ENCODE results near the gene CFAP57. TPM values are rescaled to one million over a fixed set of nuclear protein-coding genes. Genes with fewer than 3 reads are reported as not detected.
"Not testable (repeated sequence)": the region's sequence is repeated elsewhere in the genome, so short reads cannot be mapped to it uniquely, and the experiment has no call there.

CFAP57 gene
- under 1 TPM; 0.36 to 0.76 TPM for total RNA-seq

DNA sequence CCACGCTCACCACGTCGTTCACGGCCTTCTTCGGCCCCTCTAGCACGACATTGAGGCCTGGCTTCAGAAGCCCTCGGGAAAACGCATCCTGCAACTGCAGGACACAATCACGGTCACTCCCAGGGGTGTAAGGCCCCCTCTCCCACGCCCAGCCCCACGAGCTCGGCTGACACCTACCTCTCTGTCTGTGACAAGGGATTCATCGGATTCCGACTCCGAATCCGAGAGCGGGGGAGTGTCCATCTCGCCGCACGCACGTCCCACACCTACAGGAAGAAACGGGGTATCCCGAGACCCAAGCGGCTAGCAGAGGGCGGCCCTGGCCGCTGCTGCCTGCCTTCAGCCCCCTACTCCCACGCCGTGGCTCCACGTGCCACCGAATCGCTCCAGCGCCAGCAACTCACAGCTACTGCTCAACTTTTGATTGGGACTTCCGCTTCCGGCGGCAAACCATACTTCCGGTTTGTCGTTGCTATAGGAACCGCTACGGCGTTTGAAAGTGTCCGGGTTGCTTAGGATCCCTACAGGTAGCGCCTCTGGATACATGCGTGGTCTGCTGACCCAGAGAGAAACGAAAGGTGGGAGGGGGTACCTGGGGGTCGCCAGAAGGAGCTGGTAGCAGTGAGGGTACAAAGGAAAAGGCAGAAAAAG, at the start of gene CFAP57, which contains the start of gene EBNA1BP2:
CFAP57 (plus strand) TSS at position 455 of the 651 bp plus-strand sequence. CDS start 424 bp downstream, outside the sequence.
EBNA1BP2 (minus strand) TSS at position 415 of the 651 bp plus-strand sequence; CDS start at position 243, 172 bp downstream.
- Mint-ChIP-seq H3K36me3 (ENCODE audit: insufficient read depth in 2 of 2) (peaks cover 0 to 22% of the 10 kb centered on the region in 2 donors), H3K27ac (peak within 1 kb of the TSS; percentile 93), H3K4me1 (ENCODE audit: low read depth) (peaks cover 28% of the 10 kb centered on the region), H3K27me3 (ENCODE audit: low read depth) (peaks cover 26% of the 10 kb centered on the region), H3K4me3 (peak within 1 kb of the TSS; percentile 95 to 99), H3K9me3 (no peaks in the 10 kb centered on the region)
- DNase-seq, result peak; percentile 89 to 92
- peak; percentile 93 for ATAC-seq (replicated peaks in 1 of 2)

DNA sequence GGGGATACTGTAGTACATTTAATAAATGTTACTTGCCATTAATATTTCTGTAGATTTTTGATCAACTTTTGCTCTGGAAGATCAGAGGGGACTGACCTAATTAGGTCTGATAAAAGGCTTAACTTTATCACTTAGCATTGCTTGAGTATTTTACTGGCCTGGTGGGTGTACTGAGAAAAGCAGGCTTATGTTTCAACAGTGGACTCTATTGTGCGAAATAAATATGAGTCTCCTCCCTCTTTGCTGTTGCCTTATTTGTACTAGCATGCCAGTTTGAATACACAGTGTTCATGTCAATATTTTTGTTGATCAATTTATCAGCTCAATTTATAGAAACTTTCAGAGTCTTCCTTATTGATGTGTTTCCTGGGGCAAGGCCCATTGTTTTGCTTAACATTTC, 49.1 kb upstream of the CFAP57 start:
- Mint-ChIP-seq H3K27me3 (ENCODE audit: low read depth) (peaks cover 30% of the 10 kb centered on the region), H3K36me3 (ENCODE audit: insufficient read depth in 2 of 2) (peaks cover 0 to 2% of the 10 kb centered on the region in 2 donors), H3K27ac (no peak overlapping the region), H3K4me1 (ENCODE audit: low read depth) (no peaks in the 10 kb centered on the region), H3K4me3 (no peak overlapping the region), H3K9me3 (peaks cover 0 to 1% of the 10 kb centered on the region in 2 donors)
- ATAC-seq (replicated peaks in 1 of 2) (no peak), DNase-seq (no peak)

DNA sequence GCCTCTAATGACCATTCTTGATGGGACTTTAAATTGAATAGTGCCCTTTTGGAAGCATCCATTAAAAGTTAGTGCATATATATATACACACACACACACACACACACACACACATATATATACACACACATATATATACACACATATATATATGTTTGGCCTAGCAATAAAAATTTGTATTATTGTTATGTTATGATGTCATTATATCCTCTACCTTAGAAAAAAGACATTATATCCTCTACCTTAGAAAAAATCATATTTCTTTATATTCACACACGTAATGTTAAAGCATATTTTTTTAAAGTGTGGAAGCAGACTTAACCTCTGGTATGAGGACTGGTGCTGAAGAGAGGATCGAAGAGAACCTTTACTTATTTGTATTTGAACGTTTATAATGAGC, 43.3 kb upstream of the CFAP57 start:
- Mint-ChIP-seq H3K4me1 (ENCODE audit: low read depth) (no peaks in the 10 kb centered on the region), H3K27ac (no peak overlapping the region), H3K4me3 (no peak overlapping the region), H3K36me3 (ENCODE audit: insufficient read depth in 2 of 2) (no peaks in the 10 kb centered on the region), H3K9me3 (no peaks in the 10 kb centered on the region), H3K27me3 (ENCODE audit: low read depth) (peaks cover 32% of the 10 kb centered on the region)
- ATAC-seq (replicated peaks in 1 of 2) (no peak), DNase-seq (no peak)

DNA sequence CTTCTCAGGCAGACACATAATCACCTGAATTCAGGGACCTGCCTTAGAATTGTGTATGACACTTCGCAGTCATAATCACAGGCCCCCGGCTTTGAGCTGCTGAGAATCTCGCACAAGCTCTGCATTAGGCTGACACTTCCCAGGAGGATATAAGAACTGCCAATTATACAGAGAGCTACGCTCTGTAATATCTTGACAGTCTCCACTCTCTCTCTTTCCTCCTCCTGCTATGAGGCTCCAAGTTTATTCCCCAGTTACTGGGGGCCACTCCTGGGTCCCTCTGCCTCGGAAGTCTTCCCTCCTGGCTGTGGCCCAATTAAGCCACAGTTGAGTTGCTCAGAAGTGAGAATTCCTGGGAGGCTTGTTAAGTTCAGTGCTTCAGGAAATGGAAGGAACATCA, 42.7 kb upstream of the CFAP57 start:
- peaks cover 32% of the 10 kb centered on the region for H3K27me3 Mint-ChIP-seq (ENCODE audit: low read depth)
- H3K36me3 Mint-ChIP-seq (ENCODE audit: insufficient read depth in 2 of 2), result no peaks in the 10 kb centered on the region
- H3K4me3 Mint-ChIP-seq, result no peak overlapping the region
- H3K4me1 Mint-ChIP-seq (ENCODE audit: low read depth), result no peaks in the 10 kb centered on the region
- H3K9me3 Mint-ChIP-seq, result no peaks in the 10 kb centered on the region
- DNase-seq (no peak), ATAC-seq (replicated peaks in 1 of 2) (no peak)
- no peak overlapping the region for H3K27ac Mint-ChIP-seq

DNA sequence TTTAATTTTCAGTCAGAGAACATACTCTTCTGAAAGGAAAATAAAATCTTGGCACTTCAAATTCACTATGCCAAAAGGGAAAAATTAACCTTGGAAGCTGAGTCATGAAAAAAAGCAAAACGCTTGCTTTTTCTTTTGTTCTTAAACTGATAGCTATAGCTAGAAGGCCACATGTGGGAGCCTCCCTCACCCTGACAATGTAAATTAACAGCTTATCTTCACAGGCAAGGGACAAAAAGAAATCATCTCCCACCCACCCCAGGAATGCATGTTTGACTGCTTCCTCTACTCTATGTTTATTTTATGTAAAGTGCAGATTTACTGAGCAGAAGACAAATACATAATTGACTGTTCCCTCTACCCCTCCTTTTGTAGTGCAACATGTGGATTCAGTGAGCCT, 38.1 kb upstream of the CFAP57 start:
- no peak for ATAC-seq (replicated peaks in 1 of 2)
- no peaks in the 10 kb centered on the region for H3K4me1 Mint-ChIP-seq (ENCODE audit: low read depth)
- H3K36me3 Mint-ChIP-seq (ENCODE audit: insufficient read depth in 2 of 2), result no peaks in the 10 kb centered on the region

DNA sequence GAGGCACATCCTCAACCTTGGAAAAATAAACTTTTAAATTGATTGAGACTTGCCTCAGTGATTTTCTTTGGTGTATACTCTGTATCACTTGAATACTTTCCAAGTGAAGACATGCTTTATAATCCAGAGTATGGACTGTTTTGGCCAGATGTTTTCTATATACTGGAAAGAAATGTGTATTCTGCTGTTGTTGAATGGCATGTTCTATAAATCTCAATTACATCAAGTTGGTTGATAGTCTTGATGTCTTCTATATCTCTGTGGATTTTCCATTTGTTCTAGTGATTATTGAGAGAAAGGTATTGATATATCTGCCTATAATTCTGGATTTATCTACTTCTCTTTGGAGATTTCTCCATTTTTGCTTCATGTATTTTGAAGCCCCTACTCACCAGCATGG, 37.5 kb upstream of the CFAP57 start:
- H3K9me3 Mint-ChIP-seq, result peaks cover 2 to 4% of the 10 kb centered on the region in 2 donors
- H3K4me1 Mint-ChIP-seq (ENCODE audit: low read depth), result no peaks in the 10 kb centered on the region
- no peak overlapping the region for H3K4me3 Mint-ChIP-seq
- ATAC-seq (replicated peaks in 1 of 2), result no peak
- DNase-seq, result no peak
- H3K27me3 Mint-ChIP-seq (ENCODE audit: low read depth), result peaks cover 26% of the 10 kb centered on the region
- H3K27ac Mint-ChIP-seq, result no peak overlapping the region
- peaks cover 0 to 3% of the 10 kb centered on the region in 2 donors for H3K36me3 Mint-ChIP-seq (ENCODE audit: insufficient read depth in 2 of 2)

More for the DNA sequence above, 38.1 kb upstream of the CFAP57 start:
- H3K27ac Mint-ChIP-seq, result no peak overlapping the region
- H3K9me3 Mint-ChIP-seq, result peaks cover 0 to 1% of the 10 kb centered on the region in 2 donors
- no peak for DNase-seq
- no peak overlapping the region for H3K4me3 Mint-ChIP-seq
- H3K27me3 Mint-ChIP-seq (ENCODE audit: low read depth), result peaks cover 27% of the 10 kb centered on the region

DNA sequence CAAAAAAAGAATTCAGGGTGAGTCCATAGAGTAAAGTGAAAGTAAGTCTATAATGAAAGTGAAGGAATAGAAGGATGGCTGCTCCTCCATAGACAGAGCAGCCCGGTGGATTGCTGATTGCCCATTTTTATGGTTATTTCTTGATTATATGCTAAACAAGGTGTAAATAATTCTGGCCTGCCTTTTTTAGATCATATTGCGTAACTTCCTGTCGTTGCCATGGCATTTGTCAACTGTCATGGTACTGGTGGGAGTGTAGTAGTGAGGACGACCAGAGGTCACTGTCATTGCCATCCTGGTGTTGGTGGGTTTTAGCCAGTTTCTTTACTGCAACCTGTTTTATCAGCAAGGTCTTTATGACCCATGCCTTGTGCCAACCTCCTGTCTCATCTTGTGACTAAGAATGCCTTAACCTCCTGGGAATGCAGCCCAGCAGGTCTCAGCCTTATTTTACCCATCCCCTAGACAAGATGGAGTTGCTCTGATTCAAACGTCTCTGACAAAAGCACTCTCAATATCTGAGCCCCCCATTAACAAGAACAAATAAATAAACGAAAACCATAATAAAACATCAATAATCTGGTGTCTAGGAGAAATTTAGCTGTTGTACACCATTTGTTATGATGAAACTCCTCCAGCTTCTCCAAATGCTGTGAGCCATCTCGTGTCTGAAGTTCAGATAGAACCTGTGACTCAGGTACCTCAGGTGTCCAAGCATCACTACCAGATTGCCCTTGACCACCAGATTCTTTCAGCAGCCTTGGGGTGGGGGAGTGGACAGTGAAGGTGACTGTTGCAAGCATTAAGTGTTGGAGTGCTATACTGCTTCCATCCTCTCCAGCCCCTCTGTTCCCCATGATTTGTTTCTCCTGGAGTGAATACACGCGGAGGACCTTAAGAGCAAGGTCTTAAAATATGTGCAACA, 36.0 kb upstream of the CFAP57 start:
- Mint-ChIP-seq H3K9me3 (peaks cover 2 to 5% of the 10 kb centered on the region in 2 donors), H3K27me3 (ENCODE audit: low read depth) (peaks cover 20% of the 10 kb centered on the region), H3K36me3 (ENCODE audit: insufficient read depth in 2 of 2) (peaks cover 0 to 4% of the 10 kb centered on the region in 2 donors), H3K4me3 (no peak overlapping the region), H3K4me1 (ENCODE audit: low read depth) (no peaks in the 10 kb centered on the region), H3K27ac (no peak overlapping the region)
- ATAC-seq (replicated peaks in 1 of 2) (no peak), DNase-seq (no peak)

DNA sequence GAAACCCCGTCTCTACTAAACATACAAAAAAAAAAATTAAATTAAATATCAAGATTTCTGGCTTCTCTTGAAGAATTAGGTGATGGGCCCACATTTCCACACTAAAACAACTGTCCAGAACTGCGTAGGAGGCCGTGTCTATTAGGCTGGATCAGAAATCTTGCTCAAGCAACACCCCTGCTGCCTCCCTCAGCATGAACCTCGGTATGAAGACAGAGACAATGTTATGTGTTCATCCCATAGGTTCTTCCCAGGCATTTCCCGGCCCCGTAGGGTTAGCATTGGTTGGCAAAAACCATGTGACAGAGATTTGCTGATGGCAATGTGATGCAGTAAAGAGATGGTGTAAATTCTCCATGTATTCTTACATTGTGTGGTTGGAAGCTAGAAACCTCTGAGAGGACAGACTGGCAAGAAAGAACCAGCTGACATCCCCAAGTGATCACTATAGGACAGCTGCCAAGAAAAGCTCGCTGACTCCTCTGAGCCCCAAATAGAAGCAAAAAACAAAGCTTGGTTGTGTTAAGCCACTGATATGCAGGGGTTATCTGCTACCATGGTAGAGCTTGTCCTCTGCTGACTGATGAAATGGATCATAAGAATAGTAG, 34.6 kb upstream of the CFAP57 start:
- Mint-ChIP-seq H3K27ac (no peak overlapping the region), H3K9me3 (peaks cover 2 to 5% of the 10 kb centered on the region in 2 donors), H3K4me1 (ENCODE audit: low read depth) (no peaks in the 10 kb centered on the region), H3K36me3 (ENCODE audit: insufficient read depth in 2 of 2) (peaks cover 0 to 4% of the 10 kb centered on the region in 2 donors), H3K27me3 (ENCODE audit: low read depth) (peaks cover 8% of the 10 kb centered on the region), H3K4me3 (no peak overlapping the region)
- ATAC-seq (replicated peaks in 1 of 2), result no peak
- DNase-seq, result no peak

DNA sequence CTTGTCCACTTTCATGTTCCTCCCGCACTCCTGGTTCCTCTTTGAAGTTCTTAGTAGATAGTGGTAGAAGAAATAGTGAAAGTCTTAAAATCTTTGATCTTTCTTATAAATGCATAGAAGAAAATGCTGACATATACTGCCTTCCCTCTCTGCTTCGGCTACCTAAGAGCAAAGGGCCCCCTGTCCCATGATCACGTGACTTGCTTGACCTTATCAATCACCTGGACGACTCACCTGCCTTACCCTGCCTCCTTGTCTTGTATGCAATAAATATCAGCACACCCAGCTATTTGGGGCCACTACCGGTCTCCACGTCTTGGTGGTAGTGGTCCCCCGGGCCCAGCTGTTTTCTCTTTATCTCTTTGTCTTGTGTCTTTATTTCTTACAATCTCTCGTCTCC, 32.8 kb upstream of the CFAP57 start:
- not testable (repeated sequence) for DNase-seq; H3K36me3 Mint-ChIP-seq (ENCODE audit: insufficient read depth in 2 of 2); H3K4me3 Mint-ChIP-seq; H3K27ac Mint-ChIP-seq; H3K4me1 Mint-ChIP-seq (ENCODE audit: low read depth); H3K9me3 Mint-ChIP-seq; ATAC-seq (replicated peaks in 1 of 2)
- peaks cover 21% of the 10 kb centered on the region for H3K27me3 Mint-ChIP-seq (ENCODE audit: low read depth)

DNA sequence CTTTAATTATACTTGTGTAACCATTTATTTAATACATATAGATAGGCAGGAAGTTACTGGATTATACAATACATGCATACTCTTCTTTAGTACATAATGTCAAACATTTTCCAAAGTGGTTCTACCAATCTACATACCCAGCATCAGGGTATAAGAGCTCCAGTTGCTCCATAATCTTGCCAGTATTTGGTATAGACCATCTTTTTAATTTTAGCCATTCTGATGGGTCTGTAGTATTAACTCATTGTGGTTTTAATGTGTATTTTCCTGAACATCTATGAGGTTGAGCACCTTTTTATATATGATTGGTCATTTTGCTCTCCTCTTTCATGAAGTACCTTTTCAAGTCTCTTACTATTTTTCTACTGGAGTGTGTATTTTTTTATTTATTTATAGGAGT, 32.1 kb upstream of the CFAP57 start:
- Mint-ChIP-seq H3K27ac (no peak overlapping the region), H3K4me3 (no peak overlapping the region), H3K9me3 (peaks cover 2 to 5% of the 10 kb centered on the region in 2 donors), H3K27me3 (ENCODE audit: low read depth) (peaks cover 28% of the 10 kb centered on the region), H3K36me3 (ENCODE audit: insufficient read depth in 2 of 2) (peaks cover 0 to 4% of the 10 kb centered on the region in 2 donors), H3K4me1 (ENCODE audit: low read depth) (no peaks in the 10 kb centered on the region)
- DNase-seq, result no peak
- ATAC-seq (replicated peaks in 1 of 2), result no peak

DNA sequence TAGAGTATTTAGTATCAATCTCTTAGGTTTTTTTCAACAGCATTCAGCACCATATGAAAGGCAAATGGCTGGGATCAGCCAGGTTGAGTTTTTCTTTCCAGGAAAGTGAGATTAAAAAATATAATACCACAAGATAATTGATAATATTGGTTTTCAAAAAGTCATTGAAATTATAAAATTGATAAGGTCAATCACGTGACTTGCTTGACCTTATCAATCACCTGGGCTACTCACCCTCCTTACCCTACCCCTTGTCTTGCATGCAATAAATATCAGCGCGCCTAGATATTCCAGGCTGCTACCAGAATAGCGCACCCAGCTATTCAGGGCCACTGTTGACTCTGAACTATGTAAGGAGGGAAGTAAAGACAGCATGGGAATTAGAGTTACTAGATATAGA, 31.5 kb upstream of the CFAP57 start:
- peaks cover 2 to 5% of the 10 kb centered on the region in 2 donors for H3K9me3 Mint-ChIP-seq
- peaks cover 34% of the 10 kb centered on the region for H3K27me3 Mint-ChIP-seq (ENCODE audit: low read depth)
- peaks cover 0 to 4% of the 10 kb centered on the region in 2 donors for H3K36me3 Mint-ChIP-seq (ENCODE audit: insufficient read depth in 2 of 2)
- no peak overlapping the region for H3K27ac Mint-ChIP-seq
- no peak overlapping the region for H3K4me3 Mint-ChIP-seq
- DNase-seq (no peak), ATAC-seq (replicated peaks in 1 of 2) (no peak)
- no peaks in the 10 kb centered on the region for H3K4me1 Mint-ChIP-seq (ENCODE audit: low read depth)

DNA sequence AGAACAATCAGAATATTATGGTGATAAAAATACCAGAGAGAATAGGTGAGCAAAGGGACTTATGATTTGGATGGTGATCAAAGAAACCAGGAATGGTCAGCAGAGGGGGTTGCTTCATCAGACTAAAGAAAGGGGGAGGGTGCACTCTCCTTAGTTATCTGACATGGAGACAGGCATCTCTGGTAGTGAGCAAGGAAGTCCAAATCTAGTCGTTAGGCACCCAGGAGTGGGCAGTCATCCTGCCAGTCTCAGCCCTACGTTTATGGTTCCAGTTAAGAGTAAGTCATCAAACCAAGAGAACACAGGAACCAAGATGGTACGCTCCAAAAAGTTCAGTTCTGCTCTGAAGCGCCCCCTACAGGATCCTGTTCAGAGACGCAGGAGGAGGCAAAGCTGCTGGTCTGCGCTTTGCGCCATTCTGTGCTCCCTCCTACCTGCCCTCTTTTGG, 28.7 kb upstream of the CFAP57 start:
- peaks cover 57% of the 10 kb centered on the region for H3K27me3 Mint-ChIP-seq (ENCODE audit: low read depth)
- peak; percentile 8 to 29 for DNase-seq
- peaks cover 0 to 4% of the 10 kb centered on the region in 2 donors for H3K36me3 Mint-ChIP-seq (ENCODE audit: insufficient read depth in 2 of 2)
- peak in 1 of 2 donors; percentile 13 for ATAC-seq (replicated peaks in 1 of 2)
- H3K4me1 Mint-ChIP-seq (ENCODE audit: low read depth), result peaks cover 2% of the 10 kb centered on the region
- no peak overlapping the region for H3K4me3 Mint-ChIP-seq
- H3K27ac Mint-ChIP-seq, result no peak overlapping the region
- H3K9me3 Mint-ChIP-seq, result peaks cover 2 to 4% of the 10 kb centered on the region in 2 donors

DNA sequence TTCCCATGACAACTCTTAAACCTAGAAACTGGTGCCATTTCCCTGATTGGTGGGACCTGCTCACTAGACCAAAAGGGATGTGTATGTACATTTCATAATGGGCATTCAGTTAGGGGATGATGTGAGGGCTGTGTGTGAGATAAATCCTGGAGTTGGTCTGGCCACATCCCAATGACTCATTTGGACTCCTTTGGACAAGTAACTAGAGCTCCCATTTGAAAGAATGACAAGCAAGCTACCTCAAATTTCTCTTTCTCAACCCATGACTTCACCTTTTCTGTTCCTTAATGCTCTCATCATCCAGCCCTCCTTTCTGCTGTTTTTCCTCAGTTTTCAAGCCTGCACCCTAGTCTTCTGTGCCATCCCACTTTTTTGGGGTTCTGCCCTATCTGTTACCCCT, 27.9 kb upstream of the CFAP57 start:
- H3K27me3 Mint-ChIP-seq (ENCODE audit: low read depth), result peaks cover 65% of the 10 kb centered on the region
- peaks cover 0 to 4% of the 10 kb centered on the region in 2 donors for H3K36me3 Mint-ChIP-seq (ENCODE audit: insufficient read depth in 2 of 2)
- no peak overlapping the region for H3K4me3 Mint-ChIP-seq
- H3K4me1 Mint-ChIP-seq (ENCODE audit: low read depth), result peaks cover 7% of the 10 kb centered on the region
- H3K27ac Mint-ChIP-seq, result no peak overlapping the region
- H3K9me3 Mint-ChIP-seq, result peaks cover 2 to 4% of the 10 kb centered on the region in 2 donors
- no peak for ATAC-seq (replicated peaks in 1 of 2)
- no peak for DNase-seq
